Endothelial cell of umbilical vein (primary cell): Measurements from ENCODE around the gene SLC18A3.

Experiments used
- CTCF ChIP-seq, 2 donors: IDR thresholded peaks; 1 replicate in 1 of 2; 2 replicates in 1 of 2; pipeline ENCODE4 v1.5.1; 2011; ENCODE audit warnings: low read length in 2 of 2, mild to moderate bottlenecking in 2 of 2, moderate library complexity in 2 of 2, control low read depth in 1 of 2, inconsistent platforms in 1 of 2, low read depth in 1 of 2; ENCODE audit not compliant: insufficient read depth in 1 of 2; ENCODE audit errors: extremely low read depth in 1 of 2
- POLR2A ChIP-seq: IDR thresholded peaks from 2 replicates; pipeline ENCODE4 v1.6.1; 2012; ENCODE audit warnings: low read depth, mild to moderate bottlenecking, control low read depth, low read length
- POLR2AphosphoS5 ChIP-seq: IDR thresholded peaks from 2 replicates; pipeline ENCODE4 v1.6.1; 2012; ENCODE audit warnings: low read depth, mild to moderate bottlenecking, control low read depth, low read length, moderate library complexity; ENCODE audit not compliant: insufficient read depth

- no peak for TF ChIP-seq POLR2A
- TF ChIP-seq CTCF (IDR thresholded peaks at IDR 0.05; ENCODE audit: extremely low read depth in 1 of 2, insufficient read depth in 1 of 2, low read depth in 1 of 2, low read length in 2 of 2): no peak
- TF ChIP-seq POLR2AphosphoS5: no peak
Measured at GRCh38 chr10:49605216-49605938, 4.7 kb upstream of the SLC18A3 start.
